SKM-1 treated with dmso at 0.1 percent for 144 hours (cell line): ENCODE data around the gene PSMD2.
"Not testable (repeated sequence)": the region's sequence is repeated elsewhere in the genome, so short reads cannot be mapped to it uniquely, and the experiment has no call there.

Source experiments
- DNase-seq: peaks from one replicate; lab custom pipeline; 2025; ENCODE audit not compliant: unreplicated experiment; lab: John Stamatoyannopoulos, UW

PSMD2 gene

GRCh38 chr3:184337981-184338380 is 38.9 kb downstream of the PSMD2 start:
- DNase-seq: no peak

GRCh38 chr3:184338511-184338945 is 39.5 kb downstream of the PSMD2 start:
- no peak for DNase-seq

- DNase-seq: no peak
Measured at GRCh38 chr3:184339001-184339400, 40.0 kb downstream of the PSMD2 start.

- DNase-seq: not testable (repeated sequence)
Measured at GRCh38 chr3:184339451-184340135, 40.6 kb downstream of the PSMD2 start.

- no peak for DNase-seq
Measured at GRCh38 chr3:184341925-184342324, 42.9 kb downstream of the PSMD2 start.

GRCh38 chr3:184343200-184343876 is 44.3 kb downstream of the PSMD2 start:
- DNase-seq: no peak

- no peak for DNase-seq
Measured at GRCh38 chr3:184344579-184345316, 45.7 kb downstream of the PSMD2 start.

GRCh38 chr3:184345317-184346144 is 46.5 kb downstream of the PSMD2 start:
- peak; percentile 45 for DNase-seq

- no peak for DNase-seq
Measured at GRCh38 chr3:184346480-184347190, 47.6 kb downstream of the PSMD2 start.

GRCh38 chr3:184347321-184348056 is 48.4 kb downstream of the PSMD2 start:
- DNase-seq: no peak

- DNase-seq: no peak
Measured at GRCh38 chr3:184348057-184348382, 49.0 kb downstream of the PSMD2 start.

- DNase-seq: no peak
Measured at GRCh38 chr3:184349563-184350470, 50.8 kb downstream of the PSMD2 start.

- no peak for DNase-seq
Measured at GRCh38 chr3:184350618-184351017, 51.6 kb downstream of the PSMD2 start.

GRCh38 chr3:184351511-184352148 is 52.6 kb downstream of the PSMD2 start:
- DNase-seq: no peak

GRCh38 chr3:184352149-184352785 is 53.2 kb downstream of the PSMD2 start:
- DNase-seq: no peak

- no peak for DNase-seq
Measured at GRCh38 chr3:184352897-184353545, 54.0 kb downstream of the PSMD2 start.

GRCh38 chr3:184353546-184353941 is 54.5 kb downstream of the PSMD2 start:
- DNase-seq: no peak
